Left renal cortex interstitium (tissue), 4 donors: ENCODE data around the gene FMN2. TPM values are rescaled to one million over a fixed set of nuclear protein-coding genes. Genes with fewer than 3 reads are reported as not detected.
"Not testable (repeated sequence)": the region's sequence is repeated elsewhere in the genome, so short reads cannot be mapped to it uniquely, and the experiment has no call there.

Experiments
- DNase-seq, 4 donors: peaks; one replicate each; pipeline ENCODE4 v3.0.0-alpha.2; 2013; ENCODE audit warnings: low read depth in 4 of 4, low spot score in 2 of 4, missing footprints in 1 of 4
- polyA plus RNA-seq, 4 donors: library from polyadenylated mRNA; unstranded; fragments of 120-200 nt; gene quantifications; one replicate each; pipeline ENCODE4 v1.2.1, GENCODE V29; 2013; ENCODE audit not compliant: insufficient read length in 4 of 4

FMN2 gene
- polyA plus RNA-seq, 4 donors: 3.8 to 8.8 (median 6.1) TPM

DNA sequence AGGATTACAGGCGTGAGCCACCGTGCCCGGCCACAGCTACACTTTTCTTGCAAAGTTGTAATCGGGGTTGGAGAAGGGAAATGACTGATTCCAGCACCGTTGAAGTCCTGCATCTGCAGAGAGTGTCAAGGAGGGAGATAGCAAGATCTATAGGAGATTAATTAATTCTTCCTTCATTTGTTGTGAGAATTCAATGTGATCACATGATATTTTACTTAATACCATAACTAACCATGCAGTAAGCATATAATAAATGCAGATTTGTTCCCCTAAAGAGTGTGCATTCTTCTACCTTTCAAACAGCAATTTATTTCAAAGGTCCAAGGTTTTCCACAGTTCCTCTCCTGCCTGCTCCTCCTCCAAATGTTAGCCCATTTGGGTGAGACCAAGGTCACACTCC lies 315.7 kb downstream of the FMN2 start:
- DNase-seq: no peak

DNA sequence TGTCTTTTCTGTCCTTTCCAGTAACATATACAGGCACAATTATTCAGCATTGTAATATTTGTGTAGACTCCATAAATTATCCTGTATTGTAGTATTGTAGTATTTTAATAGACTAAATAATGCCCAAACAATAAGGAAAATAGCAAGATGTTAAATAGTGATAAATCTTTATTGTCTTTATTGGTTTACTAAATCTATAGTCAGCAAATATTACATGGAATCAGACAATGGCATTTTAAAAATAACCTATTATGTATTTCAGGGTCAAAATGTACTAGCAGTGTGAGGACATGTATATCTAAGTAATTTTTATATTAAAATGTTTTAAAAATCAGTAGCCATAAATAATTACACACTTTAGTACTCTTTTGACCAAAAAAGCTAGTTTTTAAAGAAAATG lies 317.9 kb downstream of the FMN2 start:
- DNase-seq: no peak

DNA sequence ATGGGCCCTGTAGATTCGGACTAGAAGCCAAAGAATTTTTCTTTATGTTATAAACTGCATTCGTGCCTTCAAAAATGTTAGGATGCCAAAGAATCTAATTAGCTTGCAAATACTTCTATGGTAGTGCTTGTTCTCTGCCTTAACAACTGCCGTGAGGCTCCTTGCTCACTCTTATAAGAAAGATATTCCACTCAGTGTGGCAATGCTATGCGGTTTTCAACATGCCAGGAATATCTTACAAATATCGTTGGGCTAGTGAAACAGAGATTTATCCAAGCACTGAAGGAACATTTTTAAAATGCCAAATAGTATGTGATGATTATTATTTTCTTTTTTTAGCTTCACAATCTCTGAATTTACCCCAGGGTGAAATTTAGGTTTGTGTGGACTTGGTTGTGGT lies 322.0 kb downstream of the FMN2 start:
- DNase-seq: no peak

DNA sequence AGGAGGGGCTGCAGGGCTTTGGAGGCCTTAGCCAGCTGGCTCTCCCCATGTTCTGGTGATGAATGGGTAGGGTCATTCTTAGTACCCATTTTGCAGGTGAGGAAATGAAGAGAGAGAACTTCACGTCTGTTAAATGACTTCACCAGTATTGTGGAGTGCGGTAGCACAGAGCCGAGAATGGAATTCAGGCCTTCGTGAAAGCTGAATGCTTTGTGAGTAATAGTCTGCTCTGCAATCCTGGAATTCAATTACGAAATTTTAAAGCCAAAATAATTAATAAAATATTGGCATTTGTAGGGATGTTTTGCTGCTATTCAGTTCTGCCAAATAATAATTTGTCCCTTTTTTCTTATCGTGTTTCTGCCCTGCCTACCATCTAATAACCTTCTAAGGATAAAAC lies 322.6 kb downstream of the FMN2 start:
- no peak for DNase-seq

DNA sequence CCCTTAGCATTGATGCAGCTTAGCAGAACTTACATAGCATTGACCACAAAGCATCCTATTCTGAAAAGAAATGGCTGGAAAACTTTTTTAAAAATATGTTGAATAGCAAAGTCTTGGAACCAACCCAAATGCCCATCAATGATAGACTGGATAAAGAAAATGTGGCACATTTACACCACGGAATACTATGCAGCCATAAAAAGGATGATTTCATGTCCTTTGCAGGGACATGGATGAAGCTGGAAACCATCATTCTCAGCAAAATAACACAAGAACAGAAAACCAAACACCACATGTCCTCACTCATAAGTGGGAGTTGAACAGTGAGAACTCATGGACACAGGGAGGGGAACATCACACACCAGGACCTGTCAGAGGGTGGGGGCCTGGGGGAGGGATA lies 323.3 kb downstream of the FMN2 start:
- DNase-seq: not testable (repeated sequence)

DNA sequence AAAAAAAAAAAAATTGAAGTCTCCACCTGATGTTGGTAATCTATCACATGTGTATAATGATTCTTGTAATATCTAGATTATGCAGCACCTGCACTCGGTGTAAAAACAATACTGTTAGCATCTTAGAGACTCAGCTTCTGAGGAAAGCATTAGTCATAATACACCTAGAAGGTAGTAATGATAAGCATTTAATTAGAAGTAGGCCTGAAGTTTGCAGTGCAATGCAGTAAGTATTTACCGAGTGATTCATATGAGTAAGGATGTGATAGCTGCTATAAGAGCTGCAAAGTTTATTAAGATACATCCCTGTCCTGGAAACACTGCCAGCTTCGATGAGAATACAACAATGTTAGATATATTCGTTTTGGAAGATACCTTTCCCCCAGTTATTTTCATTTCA lies 323.8 kb downstream of the FMN2 start:
- no peak for DNase-seq

DNA sequence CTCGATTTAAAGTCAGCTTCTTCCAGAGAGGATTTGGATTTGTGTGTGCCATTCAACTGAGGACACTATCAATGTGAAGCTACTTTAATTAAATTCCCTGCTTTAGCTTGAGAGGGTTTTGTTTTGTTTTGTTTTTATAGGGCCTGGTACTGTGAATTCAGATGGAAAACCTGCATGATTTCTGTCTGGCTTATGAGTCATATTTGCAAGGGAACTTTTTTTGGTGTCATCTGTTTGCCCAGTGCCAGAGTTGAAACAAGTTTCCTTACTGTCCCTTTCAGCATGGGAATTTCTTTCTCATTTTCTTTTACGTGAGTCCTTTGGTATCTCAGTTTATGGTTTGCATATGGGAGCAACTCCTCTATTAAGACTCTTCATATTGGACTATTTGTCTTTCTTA lies 325.6 kb downstream of the FMN2 start:
- DNase-seq: no peak

DNA sequence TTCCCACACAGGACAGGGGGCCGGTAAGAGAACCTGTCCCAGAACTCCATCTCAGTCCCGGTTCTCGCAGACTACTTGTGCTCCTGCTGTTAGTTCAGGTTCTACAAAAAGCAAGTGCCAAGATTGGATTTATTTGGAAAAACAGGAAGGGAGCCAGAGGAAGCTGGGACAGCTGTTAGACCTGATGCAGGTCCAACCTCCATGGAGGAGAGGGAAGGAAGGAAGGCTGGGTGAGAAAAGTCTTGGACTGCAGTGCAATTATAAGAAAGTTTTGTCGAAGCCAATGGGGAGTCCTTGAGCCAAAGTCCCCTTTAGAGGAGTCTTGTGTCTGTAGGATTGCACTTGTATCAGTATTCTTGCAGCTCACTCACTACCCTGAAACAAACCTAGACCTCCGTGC lies 329.1 kb downstream of the FMN2 start:
- DNase-seq: no peak

DNA sequence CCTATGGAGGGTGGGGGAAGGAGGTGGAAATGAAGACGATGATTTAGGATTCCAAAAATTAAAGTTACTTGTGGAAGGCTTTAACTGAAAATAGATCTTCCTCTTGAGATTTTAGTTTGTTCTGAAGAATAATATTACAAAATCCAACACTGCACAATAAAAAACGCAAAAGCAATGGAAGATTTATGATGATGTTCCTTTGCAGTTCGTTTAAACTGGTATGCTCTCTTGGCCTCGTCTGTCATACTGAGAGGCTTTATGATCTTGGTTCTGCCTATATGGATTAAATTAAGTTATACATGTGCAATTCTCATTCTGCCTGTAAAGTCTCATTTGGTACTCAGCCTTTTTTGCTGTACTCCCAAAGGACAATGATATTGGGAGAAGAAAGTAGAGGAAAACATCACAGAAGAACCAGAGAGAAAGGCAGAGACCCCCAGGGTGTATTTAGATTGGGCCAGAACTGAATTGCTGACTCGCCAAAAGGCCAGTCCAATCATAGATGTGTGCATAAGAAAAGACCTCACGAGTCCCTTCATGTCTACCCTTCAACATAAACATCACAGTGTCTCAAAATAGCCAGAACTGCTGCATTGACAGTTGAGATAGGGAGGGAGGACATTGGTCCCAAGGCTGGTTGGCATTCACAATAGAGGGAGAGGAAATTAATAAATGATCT lies 331.7 kb downstream of the FMN2 start:
- no peak for DNase-seq

DNA sequence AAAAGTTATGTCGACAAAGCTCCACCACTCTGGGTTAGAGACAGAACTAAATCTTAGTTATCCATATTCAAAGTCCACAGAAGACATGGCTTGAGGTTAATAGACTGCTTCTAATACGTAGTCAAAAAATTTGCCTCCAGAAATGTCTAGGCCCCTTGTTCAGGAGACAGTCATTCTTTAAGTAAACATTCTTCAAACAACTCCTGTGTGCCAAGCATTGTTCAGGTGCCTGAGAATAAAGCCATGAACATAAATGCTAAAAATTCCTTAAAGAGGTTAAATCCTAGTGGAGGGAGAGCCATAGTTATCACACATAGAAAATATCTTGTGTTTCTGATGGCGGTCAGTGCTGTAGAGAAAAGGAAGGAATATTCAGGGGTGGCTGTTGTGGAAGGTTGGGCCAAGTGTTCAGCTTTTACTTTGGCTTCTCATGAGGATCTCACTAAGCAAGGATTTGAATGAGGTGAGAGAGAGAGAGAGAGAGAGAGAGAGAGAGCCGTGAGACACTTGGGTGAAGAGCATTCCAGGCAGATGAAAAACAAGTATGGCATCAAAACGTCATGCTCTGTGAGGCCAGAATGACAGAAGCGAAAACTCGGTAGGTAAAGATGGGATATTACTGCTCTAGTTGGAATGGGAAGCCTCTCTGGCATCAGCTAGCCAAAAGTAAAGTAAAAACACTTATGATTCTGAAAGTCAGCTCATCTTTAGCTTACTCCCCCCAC lies 333.2 kb downstream of the FMN2 start:
- DNase-seq: no peak

DNA sequence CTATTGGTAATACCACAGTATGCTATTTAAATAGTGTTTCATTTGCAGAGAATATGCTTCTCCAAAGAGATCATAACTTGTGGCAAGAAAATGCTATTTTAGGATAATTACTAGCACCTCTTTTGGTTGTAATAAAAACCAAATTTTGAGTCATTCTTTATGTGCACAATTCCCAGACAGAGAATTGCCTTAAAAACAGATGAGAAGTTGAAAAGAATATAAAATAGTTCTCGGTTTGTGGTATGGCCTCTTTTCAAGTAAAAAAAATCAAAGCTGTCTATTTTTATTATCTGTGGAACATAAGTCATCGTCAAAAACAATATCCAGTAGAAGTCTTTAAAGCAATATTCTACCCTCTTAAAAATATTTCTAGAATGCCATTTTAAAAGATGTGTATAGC lies 334.4 kb downstream of the FMN2 start:
- DNase-seq: no peak

DNA sequence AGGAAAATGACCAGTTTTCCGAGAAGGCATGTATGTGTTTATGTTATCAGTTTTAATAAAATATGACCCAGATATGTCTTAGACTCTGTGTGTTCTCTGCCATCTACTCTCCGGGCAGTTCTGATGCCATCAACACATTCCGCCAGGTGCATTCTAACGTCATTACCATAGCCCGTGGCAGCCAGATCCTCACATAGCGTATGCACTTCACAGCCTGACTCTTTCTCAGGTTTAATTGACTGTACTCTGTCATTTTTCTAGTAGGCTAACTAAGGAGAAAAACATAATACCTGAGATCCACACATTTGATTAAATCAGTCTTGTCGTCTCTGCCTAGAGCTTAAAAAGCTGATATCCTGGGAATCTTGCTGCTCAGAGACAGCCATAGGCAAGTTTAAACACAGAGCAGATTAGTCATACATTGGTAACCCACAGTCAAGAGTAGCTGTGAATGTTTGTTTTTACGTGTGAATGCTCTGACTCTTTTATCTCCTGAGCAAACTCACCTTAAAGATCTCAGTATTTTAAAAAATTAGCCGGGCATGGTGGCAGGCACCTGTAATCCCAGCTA lies 344.4 kb downstream of the FMN2 start:
- no peak for DNase-seq

DNA sequence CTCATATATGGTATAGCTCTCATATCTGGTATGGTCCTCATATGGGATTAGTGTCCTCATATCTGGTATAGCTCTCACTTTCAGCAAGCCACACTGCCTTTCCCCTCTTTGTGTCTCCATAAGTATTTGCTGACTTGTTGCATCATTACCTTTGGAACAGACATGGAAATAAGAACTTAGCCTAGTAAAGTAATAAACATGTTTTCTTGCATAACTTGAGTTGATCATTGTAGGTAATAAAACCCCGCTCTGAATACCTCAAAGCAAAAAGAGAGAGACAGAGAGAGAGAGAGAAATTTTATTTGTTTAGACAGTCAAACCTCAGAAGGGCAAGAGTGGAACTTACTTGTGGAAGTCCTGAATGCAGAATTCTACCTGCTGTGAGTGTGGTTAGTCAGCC lies 350.0 kb downstream of the FMN2 start:
- no peak for DNase-seq

DNA sequence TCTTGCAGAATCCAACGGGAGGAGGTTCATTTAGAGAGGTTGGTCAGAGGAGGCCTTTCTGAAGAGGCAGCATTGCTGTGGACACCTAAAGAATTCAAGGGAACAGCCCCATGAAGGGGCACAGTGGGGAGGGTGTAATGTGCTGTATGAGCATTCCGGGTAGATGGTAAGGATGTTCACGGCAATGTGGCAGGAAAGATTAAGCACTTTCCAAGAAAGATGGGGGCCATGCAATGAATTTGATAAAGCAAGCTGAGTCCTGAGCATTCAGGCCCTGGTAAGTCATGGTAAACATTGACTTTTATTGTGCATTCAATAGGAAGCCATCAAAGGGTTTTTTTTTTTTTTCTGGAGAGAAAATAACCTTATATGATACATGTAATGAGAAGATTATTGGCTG lies 353.7 kb downstream of the FMN2 start:
- DNase-seq: no peak

DNA sequence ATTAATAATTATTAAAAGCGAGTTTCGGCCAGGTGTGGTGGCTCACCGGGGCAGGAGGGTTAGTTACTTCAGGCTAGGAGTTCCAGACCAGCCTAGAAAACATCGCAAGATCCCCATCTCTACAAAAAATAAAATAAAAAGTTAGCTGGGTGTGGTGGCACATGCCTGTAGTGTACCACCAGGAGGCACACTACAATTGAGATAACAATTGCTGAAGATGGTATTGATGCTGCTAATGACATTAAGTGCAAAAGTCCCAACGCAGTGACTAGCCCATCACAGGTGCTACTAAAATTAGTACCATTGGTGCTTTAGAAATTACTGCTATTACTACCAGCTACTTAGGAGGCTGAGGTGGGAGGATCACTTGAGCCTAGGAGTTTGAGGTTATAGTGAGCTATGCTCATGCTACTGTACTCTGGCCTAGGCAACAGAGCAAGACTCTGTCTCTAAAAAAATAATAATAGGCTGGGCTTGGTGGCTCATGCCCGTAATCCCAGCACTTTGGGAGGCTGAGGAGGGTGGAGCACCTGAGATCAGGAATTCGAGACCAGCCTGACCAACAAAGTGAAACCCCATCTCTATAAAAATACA lies 363.6 kb downstream of the FMN2 start:
- no peak for DNase-seq

DNA sequence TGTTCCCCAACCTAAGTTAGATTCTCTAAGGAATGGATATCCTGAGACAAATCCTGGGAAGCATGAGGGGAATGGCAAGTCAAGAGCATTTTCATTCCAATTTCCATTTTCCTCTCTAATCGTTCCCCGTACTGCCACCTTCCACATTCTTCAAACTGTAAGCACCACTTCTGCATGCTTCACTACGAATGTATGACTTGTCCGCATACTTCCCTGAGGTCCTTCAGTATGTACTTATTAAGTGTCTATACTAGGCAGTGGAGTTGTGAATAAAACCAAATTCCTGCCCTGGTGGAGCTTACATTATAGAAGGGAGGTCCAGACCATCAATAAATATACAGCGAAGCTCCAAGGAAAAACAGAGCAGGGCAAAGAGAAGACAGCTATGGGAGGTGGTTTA lies 365.5 kb downstream of the FMN2 start:
- DNase-seq: no peak

DNA sequence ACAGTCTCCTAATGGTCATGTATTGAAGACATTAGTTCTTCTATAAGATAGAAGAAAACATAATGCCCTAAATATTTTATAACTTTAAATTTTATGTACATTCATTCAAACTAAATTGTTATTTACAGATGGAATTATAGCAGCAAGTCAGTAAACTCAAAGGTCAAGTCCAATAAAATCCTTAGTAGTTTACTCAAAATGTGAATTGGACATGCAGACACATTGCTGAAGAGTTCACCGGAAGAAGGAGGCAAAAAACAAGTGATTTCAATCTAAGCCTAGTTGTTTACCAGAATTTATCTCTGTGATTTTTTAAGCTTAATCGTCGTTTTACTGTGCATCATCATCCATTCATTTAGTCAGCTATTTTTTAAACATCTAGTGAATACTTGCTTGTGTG lies 370.6 kb downstream of the FMN2 start:
- no peak for DNase-seq

DNA sequence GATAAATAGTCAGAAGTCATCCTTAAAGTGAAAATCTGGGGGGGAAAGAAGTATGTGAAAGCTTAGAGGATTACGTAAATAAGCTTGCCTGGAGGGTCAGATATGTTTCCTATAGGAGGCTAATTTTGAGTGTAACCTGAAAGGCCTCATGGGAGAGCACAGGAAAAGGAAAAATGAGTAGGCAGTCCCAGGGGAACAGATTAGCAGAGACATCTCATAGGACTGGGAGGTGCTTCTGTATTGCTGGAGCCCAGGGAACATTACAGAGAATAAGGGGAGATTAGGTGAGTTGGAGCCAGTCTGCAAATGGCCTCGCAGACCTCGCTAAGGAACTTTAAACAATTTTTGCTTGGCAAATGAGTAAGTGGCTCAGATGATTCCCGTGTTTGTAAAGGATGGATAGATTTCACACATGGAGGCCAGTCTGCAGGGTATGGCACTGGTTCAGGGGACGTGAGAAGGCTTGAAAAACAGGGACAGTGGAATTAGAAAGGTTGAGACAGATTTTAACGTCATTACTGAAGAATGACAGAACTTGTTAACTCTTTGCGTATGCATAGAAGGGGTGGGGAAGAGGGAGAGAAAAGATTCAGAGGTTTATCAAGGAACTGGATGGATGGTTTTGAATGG lies 371.2 kb downstream of the FMN2 start:
- no peak for DNase-seq

DNA sequence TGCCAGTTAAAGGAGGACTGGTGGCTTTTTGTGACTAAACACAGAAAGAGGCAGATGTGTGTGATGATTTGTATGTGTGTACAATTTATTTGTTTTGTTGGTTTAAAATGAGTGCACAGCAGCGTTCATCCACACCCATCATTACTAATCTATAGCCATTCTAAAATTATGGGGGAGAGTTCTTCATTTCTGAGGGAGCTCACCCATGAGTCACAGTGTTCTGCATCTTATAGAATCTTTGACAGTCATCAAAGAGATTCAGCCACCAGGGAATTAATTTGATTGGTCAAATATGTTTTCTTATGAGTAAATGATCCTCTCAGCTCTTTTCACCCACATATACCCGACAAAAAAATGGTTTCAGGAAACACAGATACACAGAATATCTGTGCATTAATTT lies 372.4 kb downstream of the FMN2 start:
- DNase-seq: no peak

DNA sequence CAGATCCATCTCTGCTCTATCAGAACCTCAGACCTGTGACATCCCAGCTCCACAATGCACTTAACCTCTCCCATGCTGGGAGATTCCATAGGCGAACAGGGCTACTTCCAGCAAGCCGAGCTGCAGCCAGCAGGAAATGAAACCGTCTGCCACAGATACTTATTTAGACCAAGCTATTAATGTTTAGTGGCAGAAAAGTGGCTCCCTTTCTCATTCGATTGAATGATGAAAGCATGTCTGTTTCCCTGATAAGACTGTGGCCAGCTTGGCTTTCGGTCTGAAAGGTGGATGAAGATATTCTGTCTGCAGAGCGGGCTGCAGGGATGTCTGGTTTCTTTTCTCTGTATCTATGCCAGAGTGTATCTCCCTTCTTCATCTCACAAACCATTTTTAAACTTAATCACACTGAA lies 373.9 kb downstream of the FMN2 start:
- no peak for DNase-seq

DNA sequence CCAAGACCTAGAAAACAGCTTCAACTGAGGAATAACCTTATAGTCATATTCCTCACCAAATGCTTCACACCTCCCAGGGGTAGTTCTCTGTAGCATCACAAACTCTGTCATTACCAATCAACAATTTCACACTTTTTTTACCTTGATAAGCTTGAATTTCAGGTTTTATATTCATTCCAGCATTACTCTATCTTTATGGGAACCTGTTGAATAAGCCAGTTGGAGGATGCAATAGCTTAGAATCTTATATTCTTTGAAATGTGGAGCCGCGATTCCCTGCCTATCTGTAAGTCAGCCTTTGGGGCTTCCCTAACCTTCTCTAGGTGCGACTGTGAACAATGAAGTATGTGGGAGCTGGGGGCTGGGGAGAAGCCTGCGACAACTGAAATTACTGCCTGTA lies 374.8 kb downstream of the FMN2 start:
- no peak for DNase-seq
